ENCODE results near the gene ATG13.
"Not testable (repeated sequence)": the region's sequence is repeated elsewhere in the genome, so short reads cannot be mapped to it uniquely, and the experiment has no call there.

Gene ATG13

DNA sequence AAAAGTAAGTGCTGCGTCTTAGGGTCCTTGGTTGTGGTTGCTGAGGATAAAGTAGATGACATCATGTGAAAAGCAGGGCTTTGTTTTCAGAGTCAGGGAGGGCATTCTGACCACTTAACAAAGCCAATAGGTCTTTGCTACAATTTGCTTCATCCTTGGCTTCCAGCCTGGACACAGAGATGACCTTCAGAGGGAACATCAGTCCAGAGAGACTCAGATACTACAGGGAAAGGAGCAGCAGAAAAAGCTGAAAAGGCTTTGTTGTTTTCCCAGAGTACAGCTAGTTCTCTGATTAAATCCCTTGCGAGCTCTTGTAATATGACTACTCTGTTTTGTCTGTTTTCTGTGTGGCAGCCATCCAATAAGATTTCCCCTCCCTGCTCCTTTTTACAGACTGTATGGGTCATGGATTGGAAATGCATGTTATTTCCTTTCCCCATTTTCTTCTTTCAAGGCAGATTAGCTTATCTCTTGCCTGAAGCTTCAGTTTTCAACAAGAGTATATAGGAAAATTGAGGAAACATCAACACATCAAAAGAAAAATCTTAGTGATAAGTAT lies 31.9 kb downstream of the ATG13 start:
- DNase-seq: no peak

- DNase-seq: no peak
Observed at GRCh38 chr11:46655631-46656030, 38.3 kb downstream of the ATG13 start.

DNA sequence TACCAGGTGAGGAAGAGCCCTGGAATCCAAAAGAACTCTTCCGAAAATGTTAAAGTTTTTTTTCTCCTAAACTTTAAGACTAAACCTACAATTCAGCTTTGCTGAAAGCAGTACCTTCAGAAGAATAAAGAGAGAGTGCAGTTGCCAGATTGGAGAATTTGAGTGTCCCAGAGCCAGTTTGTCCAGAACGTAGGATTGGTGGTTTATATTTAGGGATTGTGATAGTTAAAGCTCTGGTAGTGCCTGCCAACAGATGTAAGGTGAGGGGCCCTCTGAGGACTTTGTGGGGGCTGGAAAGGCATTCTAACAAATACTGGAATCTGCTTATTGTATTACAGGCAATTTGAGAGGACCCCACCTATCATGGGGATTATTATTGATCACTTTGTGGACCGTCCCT lies 39.8 kb downstream of the ATG13 start:
- DNase-seq: no peak

DNA sequence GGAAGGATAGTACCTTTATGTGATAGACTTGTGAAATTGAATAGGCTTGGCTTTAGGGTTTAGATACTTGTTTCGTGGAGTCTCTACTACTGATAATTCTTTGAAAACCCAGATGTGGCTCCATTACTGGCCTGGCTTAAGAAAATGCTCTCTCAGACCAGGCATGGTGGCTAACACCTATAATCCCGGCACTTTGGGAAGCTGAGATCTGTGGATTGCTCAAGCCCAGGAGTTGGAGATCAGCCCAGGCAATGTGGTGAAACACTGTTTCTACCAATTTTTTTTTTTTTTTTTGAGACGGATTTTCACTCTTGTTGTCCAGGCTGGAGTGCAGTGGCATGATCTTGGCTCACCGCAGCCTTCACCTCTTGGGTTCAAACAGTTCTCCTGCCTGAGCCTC lies 40.9 kb downstream of the ATG13 start:
- DNase-seq: no peak

- no peak for DNase-seq
Observed at GRCh38 chr11:46659908-46660307, 42.6 kb downstream of the ATG13 start.

DNA sequence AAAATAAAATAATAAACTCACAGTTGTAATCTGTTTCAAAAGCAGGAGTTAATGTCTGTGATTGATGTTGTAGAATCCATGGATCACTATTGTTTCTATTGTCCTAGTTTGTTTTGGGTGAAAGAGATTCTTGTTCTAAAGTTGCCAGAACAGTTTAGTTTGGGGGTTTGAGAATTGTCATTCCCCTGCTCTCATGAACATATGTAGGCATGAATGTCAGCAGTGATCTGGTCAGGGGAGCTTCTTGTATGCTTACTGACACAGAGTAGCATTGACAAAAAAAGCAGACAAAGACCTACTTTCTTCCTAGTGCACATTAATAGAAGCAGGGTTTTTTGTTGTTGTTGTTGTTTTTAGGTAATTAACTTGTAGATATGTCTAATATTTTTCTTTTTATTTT lies 44.5 kb downstream of the ATG13 start:
- DNase-seq: no peak

GRCh38 chr11:46662366-46662765 lies 45.0 kb downstream of the ATG13 start:
- DNase-seq: no peak

GRCh38 chr11:46663277-46663940 lies 46.1 kb downstream of the ATG13 start:
- no peak for DNase-seq

DNA sequence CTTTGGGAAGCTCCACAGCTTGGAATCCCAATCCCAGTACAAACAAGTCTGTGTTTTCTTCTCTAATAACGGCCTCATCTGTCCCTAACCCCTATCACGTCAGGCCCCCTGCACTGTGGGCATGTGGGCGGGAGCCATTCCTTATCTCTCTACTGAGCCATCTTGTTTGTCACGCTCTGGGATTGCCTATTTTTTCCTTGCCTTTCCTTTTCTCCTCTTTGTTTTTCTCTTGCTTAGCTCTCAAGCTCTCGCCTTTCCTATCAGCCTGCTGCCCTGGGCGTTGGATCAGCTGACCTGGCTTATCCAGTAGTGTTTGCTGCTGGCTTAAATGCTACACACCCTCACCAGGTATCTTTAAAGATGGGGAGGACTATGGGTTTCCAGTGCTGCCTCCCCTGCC lies 47.3 kb downstream of the ATG13 start:
- DNase-seq: no peak

GRCh38 chr11:46665356-46665755 lies 48.0 kb downstream of the ATG13 start:
- no peak for DNase-seq

- no peak for DNase-seq
Observed at GRCh38 chr11:46666516-46666915, 49.2 kb downstream of the ATG13 start.

DNA sequence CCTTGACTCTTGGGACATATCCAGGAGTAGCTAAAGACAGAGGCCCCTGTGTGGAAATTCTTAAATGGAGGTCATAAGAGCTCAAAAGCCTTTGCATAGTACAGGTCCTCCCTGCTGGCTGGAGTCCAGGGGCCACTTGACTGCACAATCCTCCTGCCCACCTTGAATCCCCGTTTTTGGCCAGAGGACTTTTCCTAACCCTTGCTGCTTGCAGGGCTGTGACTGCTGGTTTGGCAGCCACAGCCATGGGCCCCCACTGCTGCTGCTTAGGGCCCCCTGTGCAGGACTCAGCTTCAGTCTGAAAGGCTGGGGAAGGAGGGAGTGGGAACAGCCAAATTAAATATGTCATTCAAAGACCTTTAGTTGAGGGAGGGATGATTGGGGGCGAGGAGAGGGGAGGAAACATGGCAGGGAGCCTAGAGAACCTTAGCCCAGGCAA lies 49.7 kb downstream of the ATG13 start:
- no peak for DNase-seq

DNA sequence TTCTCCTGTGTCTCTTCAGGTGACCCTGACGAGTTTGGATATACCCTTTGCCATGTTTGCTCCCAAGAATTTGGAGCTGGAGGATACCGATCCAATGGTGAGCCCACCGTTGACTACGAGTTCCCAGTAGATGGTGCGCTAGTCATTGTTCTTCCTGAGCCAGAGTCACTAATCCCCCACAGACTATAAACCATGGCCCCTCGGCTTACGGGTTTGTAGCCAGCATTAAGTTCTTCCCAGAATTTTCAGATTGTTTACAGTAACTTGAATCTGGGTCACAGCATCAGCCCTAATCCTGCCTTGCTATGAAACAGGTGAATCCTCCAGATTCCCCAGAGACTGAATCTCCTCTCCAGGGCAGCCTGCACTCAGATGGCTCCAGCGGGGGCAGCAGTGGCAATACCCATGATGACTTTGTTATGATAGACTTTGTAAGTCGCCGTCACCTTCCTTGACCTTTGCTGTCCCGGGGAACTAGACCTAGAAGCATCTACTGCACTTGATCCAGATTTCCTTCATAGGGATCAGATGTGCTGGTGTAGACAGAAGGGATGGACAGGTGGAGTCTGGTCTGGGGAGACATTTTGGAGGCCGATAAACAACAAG lies 51.2 kb downstream of the ATG13 start:
- DNase-seq: no peak

GRCh38 chr11:46669711-46670139 lies 52.4 kb downstream of the ATG13 start:
- no peak for DNase-seq

GRCh38 chr11:46670521-46670920 lies 53.2 kb downstream of the ATG13 start:
- DNase-seq: not testable (repeated sequence)

DNA sequence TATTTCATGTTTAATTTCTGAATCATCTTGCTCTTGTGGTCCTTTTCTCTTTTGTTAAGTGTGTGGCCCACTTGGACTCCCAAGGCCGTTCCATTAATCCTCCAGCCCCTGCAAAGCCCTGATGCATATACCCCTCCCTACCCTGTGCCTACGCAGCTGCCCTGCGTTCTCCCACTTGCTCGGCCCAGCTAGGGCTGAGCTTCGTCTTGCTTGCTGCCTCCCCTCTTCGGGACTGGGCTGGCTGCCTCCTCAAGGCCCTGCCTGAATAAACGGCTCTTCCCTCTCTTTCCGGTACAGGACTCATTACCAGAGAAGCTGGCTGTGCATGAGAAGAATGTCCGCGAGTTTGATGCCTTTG lies 54.6 kb downstream of the ATG13 start:
- DNase-seq: no peak

- no peak for DNase-seq
Observed at GRCh38 chr11:46672381-46672839, 55.1 kb downstream of the ATG13 start.

- no peak for DNase-seq
Observed at GRCh38 chr11:46673713-46674462, 56.5 kb downstream of the ATG13 start.

- DNase-seq: no peak
Observed at GRCh38 chr11:46674463-46675287, 57.3 kb downstream of the ATG13 start.

DNA sequence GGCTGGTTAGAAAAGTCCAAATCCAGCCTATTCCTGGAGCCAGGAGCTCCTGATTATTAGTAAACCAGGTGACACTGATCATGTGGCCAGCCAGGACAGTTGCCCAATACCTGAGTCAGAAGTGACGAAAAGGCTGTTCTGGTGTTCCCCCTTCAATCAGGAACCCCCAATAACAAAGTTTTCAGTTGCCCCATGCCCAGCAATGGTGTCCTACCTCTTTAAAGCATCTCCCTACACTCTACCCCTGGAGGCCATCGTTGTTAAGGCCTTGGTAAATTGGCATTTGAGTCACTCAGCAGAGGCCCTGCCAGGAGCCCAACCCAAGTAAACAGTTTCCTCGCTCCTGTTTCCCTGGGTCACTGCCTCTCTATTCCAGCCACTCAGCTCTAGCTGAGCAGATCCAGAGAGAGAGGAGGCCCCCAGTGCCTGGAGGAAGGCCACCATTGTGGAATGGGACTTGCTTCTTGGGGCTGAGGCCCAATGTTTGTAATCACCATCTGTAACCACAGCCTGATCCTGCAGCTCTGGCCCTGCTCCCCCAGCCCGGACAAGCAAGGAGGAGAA lies 58.0 kb downstream of the ATG13 start:
- no peak for DNase-seq

- no peak for DNase-seq
Observed at GRCh38 chr11:46675949-46676348, 58.6 kb downstream of the ATG13 start.

DNA sequence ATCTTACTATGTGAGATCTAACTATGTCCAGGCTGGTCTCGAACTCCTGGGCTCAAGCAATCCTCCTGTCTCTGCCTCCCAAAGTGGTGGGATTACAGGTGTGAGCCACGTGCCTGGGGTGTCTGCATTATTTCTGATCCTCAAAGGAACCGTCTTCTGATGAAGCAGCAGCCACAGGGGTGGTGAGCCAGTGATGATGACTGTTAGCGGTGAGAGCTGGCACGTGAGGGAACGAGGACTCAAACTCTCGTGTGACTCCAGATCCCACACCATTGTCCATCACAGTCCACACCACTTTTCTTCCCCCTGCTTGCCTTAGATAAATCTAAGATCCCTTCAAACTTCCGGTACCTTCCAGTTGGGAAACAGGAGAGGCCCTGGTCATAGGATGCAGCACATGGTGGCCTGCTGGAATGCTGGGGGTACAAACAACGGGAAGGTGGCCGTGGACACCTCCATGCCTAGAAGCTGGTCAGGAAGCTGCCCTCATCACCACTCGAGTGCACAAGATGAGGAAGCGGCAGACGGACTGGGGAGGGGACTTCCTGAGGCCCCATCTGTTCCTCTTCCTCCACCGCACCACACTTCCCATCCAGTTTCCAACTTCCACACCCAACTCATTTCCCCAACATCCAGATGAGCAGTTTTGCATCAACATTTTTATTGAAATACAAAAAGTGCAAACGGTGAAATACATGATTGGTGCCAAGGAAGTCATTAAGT lies 59.2 kb downstream of the ATG13 start:
- DNase-seq: no peak

Measured in cerebellar nuclear complex (tissue), 1 donor.